Left forelimb (tissue), 1 donor: ENCODE data around the gene CC2D1B.
A peak's percentile ranks its signal among the peaks of the same experiment; 100 is the strongest.
"Not testable (repeated sequence)": the region's sequence is repeated elsewhere in the genome, so short reads cannot be mapped to it uniquely, and the experiment has no call there.

ENCODE experiments used
- DNase-seq: peaks from one replicate; pipeline ENCODE4 v3.0.0-alpha.2; 2018; ENCODE audit warnings: low spot score

CC2D1B gene, protein sequence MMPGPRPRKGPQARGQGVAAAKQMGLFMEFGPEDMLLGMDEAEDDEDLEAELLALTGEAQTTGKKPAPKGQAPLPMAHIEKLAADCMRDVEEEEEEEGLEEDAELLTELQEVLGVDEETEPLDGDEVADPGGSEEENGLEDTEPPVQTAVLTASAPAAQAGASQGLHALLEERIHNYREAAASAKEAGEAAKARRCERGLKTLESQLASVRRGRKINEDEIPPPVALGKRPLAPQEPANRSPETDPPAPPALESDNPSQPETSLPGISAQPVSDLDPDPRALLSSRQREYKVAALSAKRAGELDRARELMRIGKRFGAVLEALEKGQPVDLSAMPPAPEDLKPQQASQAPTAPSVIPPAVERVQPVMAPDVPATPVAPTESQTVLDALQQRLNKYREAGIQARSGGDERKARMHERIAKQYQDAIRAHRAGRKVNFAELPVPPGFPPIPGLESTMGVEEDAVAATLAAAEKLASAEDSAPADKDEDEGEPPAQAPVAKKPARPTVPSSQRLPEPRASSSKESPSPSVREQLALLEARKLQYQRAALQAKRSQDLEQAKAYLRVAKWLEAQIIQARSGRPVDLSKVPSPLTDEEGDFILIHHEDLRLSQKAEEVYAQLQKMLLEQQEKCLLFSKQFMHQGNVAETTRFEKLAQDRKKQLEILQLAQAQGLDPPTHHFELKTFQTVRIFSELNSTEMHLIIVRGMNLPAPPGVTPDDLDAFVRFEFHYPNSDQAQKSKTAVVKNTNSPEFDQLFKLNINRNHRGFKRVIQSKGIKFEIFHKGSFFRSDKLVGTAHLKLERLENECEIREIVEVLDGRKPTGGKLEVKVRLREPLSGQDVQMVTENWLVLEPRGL

DNA sequence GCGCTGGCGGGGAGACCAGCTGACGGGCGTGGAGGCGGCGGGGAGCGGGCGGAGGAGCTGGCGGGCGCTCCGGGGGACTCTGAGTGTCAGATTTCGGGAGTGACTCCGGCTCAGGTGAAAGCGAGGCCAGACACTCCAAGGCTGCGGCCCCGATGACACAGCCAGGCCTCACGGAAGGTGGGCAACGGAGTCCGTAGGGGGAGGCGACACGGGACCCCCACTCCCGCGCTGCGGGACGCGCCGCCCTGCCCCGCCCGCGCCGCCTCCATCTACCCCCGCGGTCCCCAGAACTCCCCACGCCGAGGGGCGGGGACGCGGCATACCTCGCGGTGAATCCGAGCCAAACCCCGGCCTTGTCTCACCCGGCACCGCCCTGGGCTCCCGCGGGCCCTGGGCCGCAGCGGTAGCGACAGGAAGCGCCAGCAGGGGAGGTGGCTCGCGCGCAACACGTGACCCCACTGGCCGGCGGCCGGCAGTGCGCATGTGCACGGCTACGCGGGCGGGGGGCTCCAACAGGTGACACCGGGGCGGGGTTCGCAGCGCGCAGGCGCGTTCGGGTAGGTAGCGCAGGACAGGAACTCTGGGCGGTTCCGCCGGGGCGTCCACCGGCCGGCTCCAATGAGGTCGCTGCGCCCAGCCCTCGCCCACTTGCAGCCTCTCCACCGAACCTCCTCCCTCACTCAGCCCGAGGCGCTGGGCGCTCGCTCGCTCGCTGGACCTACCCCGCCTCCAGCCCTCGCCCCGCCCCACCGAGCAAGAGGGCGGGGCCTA lies at the start of gene CC2D1B:
Gene CC2D1B (minus strand): TSS at position 460 of the 771 bp plus-strand sequence. CDS start 1,585 bp downstream, outside the sequence.
- DNase-seq = peak; percentile 98

DNA sequence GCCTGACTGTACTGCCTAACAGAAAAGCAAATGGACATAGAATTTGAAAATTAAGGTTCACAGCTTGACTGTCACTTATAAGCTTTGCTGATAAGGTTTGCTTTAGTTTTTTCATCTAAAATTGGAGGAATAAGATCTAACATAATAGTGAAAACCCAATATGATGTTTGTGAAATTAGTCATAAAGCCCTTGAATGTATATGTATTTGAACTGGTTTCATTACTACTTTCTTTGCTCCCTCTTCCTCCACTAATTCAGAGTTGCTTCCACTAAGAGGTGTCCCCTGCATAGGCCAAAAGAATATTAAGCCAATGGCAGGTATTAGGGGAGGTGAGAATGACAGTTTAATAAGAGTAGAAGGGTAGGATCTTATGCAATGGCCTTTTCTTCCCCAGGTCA lies 48.9 kb upstream of the CC2D1B start:
- no peak for DNase-seq

DNA sequence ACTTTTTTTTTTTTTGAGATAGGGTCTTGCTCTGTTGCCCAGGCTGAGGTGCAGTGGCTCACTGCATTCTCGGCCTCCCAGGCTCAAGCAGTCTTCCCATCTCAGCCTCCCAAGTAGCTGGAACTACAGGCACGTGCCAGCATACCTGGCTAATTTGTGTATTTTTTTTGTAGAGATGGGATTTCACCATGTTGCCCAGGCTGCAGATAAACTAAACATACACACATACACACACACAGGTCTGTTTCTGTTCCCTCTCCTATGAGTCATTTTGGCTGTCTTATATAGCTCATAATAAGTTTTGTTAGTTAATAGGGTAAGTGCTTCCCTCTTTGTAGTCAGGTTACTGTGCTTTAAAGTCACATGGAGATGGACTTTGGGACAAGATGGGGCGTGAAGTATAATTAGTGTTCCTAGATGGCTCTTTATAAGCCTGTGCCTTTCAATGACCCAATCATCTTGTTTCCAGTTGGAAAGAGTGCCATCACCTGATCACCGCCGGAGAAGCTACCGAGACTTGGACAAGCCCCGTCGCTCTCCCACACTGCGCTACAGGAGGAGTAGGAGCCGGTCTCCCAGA lies 47.5 kb upstream of the CC2D1B start:
- no peak for DNase-seq

DNA sequence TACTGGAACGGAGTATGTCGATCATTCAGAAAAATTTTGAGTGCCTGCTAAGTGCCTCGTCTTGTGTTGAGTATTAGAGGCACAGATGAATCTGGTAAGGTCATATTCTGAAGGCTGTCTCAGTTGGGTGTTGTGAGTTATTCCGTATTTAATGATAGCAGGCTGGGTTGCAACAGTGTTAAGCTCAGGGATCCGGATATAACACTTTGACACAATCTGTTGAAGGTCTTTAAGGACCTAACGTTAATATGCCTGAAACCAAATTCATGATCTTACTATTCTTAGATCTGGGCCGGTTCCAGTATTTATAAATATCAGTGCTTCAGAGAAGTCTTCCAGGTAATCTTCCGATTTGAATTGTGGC lies 39.0 kb upstream of the CC2D1B start:
- no peak for DNase-seq

DNA sequence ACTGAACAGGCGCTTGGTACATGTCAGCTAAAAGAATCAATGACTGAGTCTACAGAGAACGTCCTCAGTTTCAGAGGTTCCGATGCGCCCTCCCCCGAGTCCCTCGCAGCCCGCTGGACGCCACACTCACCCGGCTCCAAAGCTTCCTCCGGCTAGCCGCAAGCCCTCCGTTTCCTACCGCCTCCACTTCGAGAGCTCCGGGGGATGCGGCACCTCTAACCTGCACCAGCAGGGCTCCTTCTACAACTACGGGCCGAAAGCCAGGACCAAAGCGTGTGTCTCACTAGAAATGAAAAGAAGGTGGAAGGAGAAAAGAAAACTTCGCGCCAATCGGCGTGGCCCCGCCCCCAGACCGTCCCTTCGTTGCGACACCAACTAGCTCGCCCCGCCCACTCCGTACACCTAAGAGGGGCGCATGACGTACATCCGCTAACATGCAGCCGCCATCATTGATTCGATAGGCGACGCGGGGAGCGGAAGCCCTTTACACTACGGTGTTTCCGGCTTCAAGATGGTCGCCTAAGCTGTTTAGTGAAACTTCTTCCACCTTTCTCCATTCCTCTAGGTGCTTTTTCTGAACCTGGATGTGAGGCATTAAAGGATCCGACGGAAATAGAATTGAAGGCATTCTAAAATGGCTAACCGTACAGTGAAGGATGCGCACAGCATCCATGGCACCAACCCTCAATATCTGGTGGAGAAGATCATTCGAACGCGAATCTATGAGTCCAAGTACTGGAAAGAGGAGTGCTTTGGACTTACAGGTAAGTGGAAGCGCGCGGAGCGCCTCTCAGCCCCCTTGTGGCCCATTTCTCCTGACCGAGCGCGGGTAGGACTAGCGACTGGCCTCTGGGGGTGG lies 38.3 kb upstream of the CC2D1B start, which contains the start of the genes ORC1 and PRPF38A:
Gene ORC1 (minus strand): TSS at position 308 of the 859 bp plus-strand sequence. CDS start 2,200 bp downstream, outside the sequence.
Gene PRPF38A (plus strand): TSS at position 487 of the 859 bp plus-strand sequence. CDS start 148 bp downstream, at position 635.
- peak; percentile 93 for DNase-seq

DNA sequence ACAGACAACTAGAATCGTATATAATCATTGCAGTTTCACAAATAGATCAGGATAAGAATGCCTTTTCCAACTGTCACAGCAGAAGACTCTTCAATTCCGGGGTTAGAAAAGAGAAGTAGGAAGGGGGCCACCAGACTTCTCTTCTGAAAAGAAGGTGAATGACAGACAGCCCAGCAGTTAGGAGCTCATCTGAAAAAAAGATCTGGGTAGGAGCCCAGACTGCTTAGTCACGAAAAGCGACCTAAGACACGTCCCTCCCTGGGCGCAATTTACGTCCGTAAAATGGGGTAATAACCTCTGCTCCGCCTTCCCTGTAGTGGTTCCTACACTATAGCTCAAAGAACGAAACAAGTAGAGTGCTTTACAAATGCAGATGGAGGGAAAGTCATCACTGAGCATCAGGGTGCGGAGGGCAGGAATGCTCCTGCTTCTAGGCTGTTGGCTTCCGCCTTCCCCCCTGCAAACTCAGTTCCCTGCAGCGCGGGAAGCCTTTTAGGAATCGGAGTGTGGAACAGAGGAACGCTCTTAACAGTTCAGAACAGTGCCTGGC lies 37.6 kb upstream of the CC2D1B start:
- DNase-seq = no peak

DNA sequence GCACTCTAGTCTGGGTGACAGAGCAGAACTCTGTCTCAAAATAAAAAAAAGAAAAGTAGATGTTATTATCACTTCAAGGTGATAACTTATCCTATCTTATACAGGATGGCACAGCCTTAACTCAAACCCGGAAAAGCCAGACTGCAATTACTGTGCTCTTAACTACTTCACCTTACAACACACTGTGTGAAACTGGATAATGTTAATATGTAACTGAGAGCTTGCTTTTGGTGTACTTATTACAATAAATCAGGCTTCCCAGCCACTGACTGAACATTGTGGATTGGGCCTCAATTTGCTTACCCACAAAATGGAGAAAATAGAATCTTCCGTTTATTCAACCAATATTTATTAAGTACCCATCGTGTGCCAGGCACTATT lies 36.8 kb upstream of the CC2D1B start:
- no peak for DNase-seq

DNA sequence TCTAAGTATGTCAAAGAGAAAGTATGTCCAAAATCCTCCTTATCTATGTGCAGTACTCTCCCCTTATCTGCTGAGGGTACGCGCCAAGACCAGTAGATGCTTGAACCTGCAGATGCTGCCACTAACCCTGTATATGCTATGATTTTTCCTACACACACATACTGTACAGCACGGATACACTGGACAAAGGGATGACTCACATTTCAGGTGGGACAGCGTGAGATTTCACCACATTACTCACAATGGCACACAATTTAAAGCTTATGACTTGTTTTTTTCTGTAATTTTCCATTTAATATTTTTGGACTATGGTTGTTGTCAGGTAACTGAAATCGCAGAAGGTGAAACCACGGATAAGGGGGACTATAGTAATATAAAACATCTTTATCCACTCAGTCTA lies 34.1 kb upstream of the CC2D1B start:
- no peak for DNase-seq

DNA sequence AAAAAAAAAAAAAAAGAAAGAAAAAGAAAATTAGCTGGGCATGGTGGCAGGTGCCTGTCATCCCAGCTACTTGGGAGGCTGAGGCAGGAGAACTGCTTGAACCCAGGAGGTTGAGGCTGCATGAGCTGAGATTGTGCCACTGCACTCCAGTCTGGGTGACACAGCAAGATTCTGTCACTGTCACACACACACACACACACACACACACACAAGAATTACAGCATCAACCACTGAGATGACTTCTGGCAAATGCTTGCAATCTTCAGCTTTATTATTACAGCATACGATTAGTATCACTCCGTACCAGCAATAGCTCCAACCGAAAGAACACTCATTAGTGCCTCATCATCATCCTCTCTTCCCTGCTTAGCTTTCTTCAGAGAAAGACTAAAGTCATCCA lies 33.6 kb upstream of the CC2D1B start:
- no peak for DNase-seq

DNA sequence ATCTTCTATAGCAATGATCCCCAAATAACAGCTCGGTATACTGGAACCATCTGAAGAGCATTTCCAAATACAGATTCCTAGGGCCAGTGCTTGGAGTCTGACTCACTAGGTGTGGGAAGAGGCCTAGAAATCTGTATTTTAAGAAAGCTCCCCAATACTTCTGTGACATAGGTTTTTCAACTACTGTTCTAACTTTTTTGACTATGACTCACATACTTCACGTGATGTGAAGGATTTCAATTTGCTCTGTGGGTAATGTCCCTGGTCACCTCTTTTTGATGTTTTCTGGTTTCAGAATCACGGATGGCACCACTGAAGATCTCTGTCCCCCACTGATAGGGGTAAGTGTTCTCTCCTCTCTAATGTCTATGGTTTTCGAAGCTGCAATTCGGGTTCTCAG lies 27.2 kb upstream of the CC2D1B start:
- no peak for DNase-seq

DNA sequence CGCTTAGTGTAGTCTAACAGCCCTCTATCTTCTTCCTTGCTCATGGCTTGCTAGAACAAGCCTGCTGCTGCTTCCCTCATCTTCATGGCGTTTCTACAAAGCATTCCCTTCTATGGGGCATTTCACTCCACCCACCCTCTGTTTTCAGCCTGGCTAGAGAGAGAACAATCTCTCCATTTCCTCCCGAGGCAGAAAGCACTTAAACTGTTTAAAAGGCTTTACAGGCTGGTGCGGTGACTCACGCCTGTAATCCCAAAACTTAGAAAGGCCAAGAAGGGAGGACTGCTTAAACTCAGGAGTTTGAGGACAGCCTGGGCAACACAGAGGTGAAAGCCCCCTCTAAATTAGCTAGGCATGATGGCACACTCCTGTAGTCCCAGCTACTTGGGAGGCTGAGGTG lies 20.5 kb upstream of the CC2D1B start:
- no peak for DNase-seq

DNA sequence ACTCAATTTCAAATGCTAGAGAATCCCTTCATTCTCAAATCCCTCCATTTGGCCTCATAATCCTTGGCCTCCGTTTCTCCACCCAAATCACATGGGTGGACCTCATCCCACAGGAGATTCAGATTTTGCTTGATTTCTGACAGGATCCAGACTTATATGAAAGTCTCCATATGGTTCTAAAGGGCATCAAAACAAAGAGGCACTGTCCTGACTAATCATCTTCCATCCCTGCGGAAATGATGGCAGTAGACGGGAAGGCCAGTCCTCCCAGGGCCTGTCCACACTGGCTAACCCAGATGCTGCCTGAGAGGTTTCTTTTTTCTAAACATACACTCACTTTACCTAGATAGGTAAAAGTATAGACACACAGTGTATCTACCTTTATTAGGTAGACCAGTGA lies 19.4 kb upstream of the CC2D1B start:
- no peak for DNase-seq

DNA sequence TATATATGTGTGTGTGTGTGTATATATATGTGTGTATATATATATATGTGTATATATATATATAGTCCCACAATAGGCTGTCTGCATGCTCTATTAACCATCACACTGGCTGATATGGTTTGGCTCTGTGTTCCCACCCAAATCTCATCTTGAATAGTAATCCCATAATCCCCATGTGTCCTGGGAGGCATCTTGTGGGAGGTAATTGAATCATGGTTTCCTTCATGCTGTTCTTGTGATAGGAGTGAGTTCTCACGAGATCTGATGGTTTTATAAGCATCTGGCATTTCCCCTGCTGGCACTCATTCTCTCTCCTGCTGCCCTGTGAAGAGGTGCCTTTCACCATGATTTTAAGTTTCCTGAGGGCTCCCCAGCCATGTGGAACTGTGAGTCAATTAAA lies 3.8 kb upstream of the CC2D1B start:
- DNase-seq = not testable (repeated sequence)

DNA sequence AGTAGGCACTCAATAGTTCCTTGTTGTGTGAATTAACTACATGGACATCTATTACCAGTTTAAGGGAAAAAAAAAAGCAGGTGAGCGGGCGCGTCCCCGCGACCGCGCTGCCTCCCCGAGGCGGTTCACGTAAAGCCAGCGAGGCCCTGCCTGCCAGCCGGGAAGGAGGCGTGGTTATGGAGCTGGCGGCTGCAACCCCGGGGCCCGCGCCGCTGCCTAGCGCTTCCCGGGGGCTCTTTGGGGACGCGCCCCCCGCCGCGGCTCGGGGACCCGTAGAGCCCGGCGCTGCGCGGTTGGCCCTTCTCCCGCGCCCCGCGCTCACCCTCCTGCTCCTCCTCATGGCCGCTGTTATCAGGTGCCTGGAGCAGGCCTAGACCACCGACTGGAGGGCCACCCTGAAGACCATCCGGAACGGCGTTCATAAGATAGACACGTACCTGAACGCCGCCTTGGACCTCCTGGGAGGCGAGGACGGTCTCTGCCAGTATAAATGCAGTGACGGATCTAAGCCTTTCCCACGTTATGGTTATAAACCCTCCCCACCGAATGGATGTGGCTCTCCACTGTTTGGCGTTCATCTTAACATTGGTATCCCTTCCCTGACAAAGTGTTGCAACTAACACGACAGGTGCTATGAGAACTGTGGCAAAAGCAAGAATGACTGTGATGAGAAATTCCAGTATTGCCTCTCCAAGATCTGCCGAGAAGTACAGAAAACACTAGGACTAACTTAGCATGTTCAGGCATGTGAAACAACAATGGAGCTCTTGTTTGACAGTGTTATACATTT lies 2.6 kb upstream of the CC2D1B start:
- no peak for DNase-seq

DNA sequence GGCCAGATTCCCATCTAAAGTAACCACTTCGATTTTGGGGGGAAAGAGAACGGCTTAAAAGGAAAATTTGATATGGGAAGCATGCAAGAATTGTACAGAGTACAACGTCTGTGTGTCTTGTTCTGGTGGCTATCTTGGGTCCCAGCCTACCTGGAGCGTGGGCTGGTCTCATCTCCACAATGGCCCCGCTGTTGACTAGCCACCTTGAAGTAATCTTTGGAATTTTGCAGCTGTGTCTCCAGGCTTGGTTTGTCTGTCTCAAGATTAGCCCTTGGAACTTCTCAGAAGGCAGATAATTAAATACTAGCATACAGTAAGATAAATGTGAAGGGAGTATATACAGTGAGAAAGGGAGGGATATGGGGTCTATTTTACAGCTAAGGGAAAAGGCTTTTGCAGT lies 1.3 kb upstream of the CC2D1B start:
- DNase-seq = no peak

DNA sequence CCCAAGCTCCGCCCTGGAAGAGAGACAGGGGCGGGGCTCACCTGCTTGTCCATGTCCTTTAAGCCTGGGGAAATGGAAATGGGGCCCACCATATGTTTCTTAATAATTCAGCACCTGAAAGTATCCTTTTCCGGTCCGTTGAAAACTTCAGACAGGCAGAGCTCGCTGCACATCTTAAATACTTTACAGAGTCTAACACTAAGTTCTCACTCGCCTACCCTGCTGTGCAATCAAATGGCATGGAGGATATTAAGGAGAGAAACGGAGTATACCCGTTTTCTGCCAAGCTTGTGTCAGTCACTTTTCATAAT lies 467 bp upstream of the CC2D1B start:
- DNase-seq = no peak

DNA sequence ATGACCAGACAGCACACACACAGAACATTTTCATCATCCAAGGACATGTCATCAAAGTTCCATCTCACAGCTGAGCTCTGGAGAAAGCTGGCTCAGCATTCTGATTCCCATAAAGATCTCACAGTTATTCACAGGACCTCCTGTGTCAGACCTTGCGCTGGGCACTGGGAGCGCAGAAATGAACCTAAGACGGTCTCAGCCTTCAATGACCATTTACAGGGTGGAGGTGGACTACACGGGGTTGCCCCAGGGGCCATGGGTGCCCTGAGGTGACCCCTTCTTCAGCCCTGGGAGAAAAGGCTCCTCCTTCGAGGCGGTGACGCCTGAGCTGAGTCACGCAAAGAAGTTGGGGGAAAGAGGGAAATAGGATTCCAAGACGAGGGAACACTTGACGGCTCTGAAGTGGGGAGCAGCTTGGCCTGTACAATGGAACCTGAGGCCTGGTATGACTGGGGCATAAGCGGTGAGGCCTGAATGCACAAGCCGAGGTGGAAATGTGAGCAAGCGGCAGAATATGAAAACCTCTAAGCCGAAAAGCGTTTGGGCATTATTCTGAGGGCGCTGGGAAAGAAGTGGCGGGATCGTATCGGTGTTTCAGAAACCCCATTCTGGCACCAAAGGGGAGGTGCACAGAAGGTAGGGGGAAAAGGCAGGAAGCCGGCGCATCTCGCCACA lies 797 bp downstream of the CC2D1B start:
- DNase-seq = no peak

DNA sequence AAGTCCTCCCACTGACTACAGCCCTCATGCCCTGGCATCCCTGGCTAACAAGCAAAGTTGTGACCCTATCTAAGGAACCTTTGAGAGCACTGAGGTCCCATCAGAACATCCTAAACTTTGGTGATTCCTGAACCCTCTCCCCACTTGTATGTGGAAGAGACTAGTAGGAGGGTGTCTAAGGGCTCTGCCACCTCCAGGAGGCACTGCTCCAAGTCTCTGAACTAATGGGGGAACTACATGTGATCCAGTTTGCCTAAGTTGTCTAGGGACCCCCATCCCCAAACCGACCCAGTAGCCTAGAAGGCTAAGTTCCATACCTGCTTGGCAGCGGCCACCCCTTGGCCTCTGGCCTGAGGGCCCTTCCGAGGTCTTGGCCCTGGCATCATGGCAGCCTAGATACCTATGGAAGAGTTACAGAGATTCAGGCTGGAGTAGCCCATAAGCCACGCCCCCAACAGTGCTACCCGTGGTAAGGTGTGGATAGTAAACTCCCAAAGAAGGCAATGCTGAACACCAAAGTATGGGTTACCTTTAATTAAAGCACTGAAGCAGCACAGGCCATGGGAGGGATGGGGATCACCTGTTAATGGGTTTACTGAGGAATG lies 1.7 kb downstream of the CC2D1B start:
- DNase-seq = no peak

DNA sequence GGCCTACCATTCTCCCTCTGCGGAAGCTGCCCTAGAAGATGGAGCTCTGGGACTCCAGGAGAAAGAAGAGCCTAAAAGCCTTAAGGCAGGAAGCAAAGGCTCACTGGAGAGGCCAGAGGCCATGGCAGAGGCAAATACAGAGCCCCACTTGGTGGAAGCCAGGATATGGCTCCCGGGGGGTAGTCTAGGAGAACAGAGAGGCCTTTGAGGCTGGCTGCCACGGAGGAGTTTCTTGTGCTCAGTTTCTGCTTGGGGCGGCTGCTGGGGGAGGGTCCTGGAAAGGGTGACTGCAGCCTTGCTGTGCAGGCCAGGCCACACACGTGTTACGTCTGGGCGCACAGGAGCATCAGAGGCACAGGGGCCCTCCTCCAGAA lies 5.4 kb downstream of the CC2D1B start:
- DNase-seq = no peak
